Measurements from ENCODE around the gene ABHD18.

ABHD18 gene

GRCh38 chr4:128076464-128076863 is 111.3 kb downstream of the ABHD18 start:
- DNase-seq, result no peak
